ENCODE data around the gene RGS1.

RGS1 gene

DNA sequence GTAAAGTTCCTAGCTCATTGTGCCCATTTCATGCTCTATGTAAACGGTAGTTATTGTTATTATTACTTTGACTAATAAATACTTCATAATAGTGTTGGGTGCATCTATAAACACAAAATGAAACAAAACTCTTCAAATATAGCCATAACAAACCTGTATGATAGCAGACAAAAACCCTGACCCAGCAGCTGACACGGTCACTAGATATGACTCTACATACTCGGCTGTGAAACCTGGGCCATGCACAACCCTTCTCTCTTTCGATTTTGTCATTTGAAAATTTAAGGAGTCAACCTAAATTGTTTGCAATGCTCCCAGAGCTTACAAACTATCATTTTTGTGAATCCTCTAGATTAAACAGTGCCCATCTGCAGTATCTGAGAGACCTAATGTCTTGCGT lies 52.3 kb downstream of the RGS1 start:
- ATAC-seq: no peak

- ATAC-seq: no peak
These were observed 53.0 kb downstream of the RGS1 start for GRCh38 chr1:192628396-192629057.

DNA sequence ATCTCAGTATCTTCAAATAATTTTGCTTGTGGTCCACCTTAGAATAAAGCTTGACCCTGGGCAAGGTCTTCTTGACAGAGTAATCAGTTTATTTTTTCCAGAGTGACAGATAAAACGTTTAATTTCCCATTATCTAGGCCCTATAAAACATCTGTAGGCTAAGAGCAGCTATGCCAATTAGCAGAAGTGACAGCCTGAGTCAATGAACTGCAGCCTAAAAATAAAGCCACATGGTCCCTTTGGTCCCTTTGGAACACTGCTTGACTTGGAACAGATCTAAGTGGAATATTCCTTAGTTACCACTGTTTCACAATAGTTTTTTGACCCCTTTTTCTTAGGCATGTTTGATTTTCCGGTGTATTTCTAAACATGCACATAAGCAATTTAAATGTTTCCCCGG lies 54.0 kb downstream of the RGS1 start:
- no peak for ATAC-seq
